Urothelium cell line (cell line): Measurements from ENCODE around the gene EDIL3.
A peak's percentile ranks its signal among the peaks of the same experiment; 100 is the strongest.

Source experiments
- DNase-seq: peaks from one replicate; pipeline ENCODE4 v3.0.0; 2011; ENCODE audit warnings: low spot score, mixed read lengths
- FAIRE-seq: peaks from 2 replicates; lab custom pipeline; 2011; peaks lifted over from hg19 to GRCh38; lab: Jason Lieb, UNC

EDIL3 gene, protein sequence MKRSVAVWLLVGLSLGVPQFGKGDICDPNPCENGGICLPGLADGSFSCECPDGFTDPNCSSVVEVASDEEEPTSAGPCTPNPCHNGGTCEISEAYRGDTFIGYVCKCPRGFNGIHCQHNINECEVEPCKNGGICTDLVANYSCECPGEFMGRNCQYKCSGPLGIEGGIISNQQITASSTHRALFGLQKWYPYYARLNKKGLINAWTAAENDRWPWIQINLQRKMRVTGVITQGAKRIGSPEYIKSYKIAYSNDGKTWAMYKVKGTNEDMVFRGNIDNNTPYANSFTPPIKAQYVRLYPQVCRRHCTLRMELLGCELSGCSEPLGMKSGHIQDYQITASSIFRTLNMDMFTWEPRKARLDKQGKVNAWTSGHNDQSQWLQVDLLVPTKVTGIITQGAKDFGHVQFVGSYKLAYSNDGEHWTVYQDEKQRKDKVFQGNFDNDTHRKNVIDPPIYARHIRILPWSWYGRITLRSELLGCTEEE

DNA sequence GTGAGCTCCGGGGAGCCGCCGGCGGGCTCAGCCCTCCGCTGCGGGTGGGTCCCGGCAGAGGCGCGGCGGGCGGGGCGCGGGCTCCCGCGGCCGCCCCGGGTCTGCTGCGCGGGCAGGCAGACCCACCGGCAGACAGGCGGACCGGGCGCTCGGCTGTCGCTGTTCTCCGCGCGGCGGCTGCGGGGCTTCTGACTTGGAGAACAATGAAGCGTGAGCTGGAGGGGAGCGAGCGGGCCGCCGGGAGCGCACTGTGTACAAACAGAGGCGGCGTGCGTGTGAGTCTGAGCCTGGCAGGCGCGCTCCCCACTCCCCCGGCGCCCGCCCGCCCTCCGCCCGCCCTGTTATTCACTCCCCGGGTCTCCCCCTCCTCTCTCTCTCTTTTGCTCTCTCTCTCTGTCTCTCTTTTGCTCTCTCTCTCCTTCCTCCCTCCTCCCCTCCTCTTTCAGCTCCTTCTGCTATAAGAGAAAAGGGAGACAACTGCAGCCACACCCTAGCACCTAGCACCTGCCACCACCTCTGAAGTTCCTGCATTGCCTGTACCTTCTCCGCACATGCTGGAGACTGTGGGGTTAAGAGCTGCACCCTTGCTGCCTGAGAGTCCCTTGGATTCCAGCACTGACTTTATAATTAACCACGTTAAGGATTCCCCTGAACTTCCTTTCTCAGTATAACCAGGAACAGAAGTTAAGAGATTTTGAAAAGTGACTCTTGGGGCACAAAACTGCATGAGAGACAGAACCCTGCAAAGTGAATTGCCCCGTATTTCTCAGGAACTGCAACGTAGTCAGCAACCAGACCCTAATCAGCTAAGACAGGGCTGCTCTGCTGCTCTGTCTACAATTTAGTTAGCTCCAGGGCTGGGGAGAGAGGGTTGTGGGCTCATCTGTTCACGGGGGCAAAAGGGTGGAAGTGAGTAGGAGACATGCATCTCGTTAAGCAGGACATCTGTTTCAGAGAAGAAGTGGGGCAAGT is at the start of gene EDIL3:
Gene EDIL3 (minus strand): TSS at position 277 of the 972 bp plus-strand sequence. CDS start 506 bp downstream, outside the sequence.
- FAIRE-seq: peak; percentile 53
- peak; percentile 43 for DNase-seq

DNA sequence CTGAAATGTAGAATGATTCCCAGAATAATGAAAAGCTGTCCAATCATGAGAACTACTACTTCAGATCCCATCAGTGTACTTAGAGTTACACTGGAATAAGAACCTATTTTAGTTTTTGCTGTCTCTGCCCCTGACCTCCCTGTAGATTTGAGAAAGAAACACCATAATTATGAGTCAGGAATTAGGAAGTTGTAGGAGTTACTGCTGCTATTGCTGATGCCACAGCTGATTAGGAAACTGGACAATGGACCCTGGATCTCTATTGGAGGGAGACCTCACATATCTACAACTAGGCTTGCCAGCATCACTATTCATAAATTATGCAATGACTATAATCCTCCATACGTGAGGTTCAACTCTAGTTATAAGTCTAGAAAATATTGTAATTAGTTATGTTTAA is 48.8 kb upstream of the EDIL3 start:
- FAIRE-seq: no peak
- no peak for DNase-seq

DNA sequence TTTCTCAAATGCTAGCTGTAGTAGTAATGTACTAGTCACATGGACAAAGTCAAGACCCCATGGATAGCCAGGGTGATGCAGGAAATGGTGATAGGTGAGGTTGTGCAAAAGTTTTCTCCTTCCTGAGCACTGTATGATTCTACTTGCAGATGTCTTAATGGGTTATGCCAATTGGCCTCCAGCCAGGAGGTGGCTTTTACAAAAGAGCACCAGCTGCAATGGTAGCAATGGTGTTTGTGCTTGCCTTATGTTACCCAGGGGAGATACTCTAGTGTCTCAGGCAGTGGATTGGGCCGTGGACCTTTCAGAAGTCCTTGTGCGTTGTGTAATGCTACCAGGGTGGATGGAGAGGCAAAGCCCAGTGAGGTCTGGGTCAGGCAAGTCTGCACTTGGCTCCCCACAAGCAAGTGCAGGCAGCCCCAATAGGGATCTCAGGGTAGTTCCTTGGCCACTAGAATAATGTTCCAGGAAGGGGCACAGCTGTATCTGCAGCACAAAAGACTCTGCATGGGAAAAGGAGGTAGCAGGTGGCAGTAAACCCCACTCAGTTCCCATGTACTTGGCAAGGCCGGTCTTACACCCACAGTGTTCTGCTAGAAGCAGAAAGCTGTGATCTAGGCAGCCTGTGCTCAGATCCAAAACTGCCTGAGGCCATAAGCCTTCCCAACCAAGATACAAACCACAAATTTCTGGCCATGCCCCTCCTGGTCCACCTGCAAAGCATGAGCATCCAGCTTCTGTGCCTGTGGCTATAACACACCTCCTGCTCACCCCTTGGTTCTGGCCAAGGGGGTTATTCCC is 46.4 kb upstream of the EDIL3 start:
- DNase-seq: no peak
- no peak for FAIRE-seq

DNA sequence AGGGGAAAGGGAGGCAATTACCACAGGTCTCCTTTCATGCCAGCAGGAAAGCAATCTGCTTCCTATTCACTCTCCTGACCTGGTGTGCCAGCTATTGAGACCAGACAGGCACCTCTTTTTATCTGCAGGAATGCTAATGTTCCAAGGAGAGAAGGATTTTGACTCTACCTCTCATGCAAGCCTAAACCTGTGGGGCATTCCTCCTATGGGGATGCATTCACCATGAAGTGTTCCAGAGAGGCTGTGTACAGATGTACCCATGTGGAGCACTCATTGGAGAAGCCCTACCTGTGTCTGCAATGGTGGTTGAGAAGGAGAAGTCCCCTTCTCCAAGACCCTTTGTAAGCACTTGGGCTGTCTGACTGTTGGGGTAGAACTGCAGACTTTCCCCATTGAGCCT is 45.4 kb upstream of the EDIL3 start:
- FAIRE-seq (no peak), DNase-seq (no peak)

DNA sequence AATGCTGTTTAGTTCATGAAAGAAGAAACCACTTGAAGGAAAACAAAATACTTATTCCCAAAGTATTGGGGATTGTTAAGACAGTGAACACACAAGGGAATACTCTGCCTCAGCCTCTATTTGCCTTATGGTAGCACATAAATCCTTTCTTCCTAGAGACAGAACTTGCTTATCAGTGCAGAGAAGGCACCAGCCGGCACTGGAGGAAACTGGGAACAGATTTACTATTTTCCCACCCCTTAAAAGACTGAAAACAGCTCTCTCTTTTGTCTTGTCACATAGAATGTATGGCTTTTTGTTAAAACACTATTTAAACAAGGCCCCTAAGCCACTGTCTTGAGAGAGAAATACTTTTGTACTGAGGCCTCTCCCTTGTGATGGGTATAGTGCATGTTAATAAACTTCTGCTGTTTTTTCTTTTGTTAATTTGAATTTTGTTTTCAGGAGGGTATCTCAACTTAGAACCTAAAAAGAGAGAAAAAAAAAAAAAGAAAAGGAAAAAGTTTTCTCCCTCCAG is 40.7 kb upstream of the EDIL3 start:
- FAIRE-seq: no peak

DNA sequence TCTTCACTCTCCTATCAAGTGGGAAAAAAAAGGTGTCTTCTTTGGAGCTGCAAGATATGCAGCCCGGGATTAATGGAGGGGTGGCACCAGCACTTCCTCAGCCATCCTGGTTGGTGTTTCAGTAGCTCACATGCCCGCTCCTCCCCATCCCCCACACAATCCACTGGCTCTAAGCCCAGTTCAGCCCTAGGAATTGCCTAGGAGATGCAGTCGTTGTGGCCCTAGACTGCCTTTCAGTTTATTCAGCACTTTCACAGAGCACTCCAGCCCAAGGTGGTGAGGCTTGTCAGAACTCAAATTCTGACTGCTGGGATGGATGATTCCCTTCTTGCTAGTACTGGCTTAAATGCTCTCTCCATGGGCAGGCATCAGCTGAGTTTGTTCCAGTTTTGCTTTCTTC is 35.1 kb upstream of the EDIL3 start:
- no peak for FAIRE-seq
- no peak for DNase-seq

More for the DNA sequence above, 40.7 kb upstream of the EDIL3 start:
- DNase-seq: no peak

- DNase-seq: no peak
- no peak for FAIRE-seq
These were observed 27.3 kb upstream of the EDIL3 start for GRCh38 chr5:84411832-84412605.

DNA sequence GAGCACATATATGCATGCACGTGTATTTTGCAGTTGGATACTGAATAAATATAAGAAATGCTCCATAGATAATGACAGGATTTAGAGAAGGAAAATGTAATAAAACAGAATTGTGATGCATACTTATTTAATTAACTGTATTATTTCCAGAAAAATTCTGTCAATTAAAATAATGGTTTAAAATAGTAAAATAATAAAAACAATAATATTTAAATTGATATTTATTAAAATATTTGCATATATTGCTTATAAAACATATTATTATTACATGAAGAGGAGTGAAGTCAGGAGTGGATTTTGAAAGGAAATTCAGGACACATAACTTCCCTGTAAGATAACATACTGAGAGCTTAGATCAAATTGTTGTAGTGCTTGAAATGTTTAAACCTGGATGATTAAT is 21.4 kb upstream of the EDIL3 start:
- FAIRE-seq (no peak), DNase-seq (no peak)

DNA sequence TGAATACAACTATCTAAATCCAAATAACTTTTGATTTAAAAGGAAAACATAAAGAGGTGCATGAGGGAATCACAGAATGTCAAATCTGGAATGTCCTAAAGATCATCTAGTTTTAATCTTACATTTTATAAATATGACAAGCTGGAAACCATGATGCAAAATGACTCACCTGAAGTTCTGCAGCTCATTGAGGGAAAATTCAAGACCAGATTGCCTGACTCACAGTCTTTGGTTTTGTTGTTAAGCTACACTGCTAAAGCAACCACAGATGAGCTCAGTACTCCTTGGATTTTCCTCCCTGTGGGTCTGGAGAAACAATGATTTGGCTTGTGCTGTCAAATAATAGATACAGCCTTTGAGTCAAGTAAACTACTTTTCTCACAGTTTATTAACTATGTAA is 19.1 kb upstream of the EDIL3 start:
- FAIRE-seq (no peak), DNase-seq (peak; percentile 58)

- FAIRE-seq (no peak), DNase-seq (no peak)
These were observed 12.7 kb upstream of the EDIL3 start for GRCh38 chr5:84397385-84397784.

- FAIRE-seq: no peak
- DNase-seq: peak; percentile 39
These were observed 9.3 kb upstream of the EDIL3 start for GRCh38 chr5:84393969-84394368.

DNA sequence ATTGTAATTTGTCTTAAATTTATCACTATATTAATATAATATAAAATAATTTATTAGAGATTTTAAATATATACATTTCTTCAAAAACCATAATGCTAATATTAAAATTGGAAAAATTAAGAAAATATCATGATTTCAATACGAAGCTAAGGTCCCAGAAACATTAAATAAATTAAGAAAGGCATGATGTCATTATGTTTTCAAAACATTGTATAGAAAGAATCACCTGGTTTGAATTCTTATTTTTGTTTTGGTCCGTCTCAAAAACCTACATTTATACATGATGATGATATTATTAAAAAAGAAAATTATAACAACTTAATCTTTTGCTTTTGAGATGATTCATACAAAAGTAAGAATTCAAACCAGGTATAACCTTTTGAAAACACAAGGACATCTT is 8.2 kb upstream of the EDIL3 start:
- FAIRE-seq: no peak
- DNase-seq: no peak

DNA sequence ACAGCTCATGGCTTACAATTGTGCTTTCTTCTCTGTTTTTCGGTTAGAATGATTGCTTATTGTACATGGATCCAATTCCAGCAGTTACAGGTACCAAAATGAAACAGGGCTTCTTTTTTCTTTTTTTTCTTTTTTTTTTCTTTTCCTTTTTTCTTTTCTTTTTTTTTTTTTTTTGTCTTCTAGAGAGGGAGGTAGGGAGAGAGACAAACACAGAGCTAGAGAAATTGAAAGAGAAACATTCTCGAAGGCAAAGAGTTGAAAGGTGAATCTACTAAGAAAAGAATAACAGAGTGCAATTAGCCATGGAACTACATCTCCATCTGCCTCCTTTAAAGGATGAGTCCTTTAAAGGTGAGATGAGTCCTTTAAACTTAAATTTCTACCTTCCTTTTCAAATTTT is 1.0 kb upstream of the EDIL3 start:
- DNase-seq (no peak), FAIRE-seq (no peak)

- FAIRE-seq: no peak
- peak; percentile 38 for DNase-seq
These were observed 670 bp downstream of the EDIL3 start for GRCh38 chr5:84383816-84384603.

- DNase-seq (no peak), FAIRE-seq (no peak)
These were observed 1.3 kb downstream of the EDIL3 start for GRCh38 chr5:84383296-84383815.

DNA sequence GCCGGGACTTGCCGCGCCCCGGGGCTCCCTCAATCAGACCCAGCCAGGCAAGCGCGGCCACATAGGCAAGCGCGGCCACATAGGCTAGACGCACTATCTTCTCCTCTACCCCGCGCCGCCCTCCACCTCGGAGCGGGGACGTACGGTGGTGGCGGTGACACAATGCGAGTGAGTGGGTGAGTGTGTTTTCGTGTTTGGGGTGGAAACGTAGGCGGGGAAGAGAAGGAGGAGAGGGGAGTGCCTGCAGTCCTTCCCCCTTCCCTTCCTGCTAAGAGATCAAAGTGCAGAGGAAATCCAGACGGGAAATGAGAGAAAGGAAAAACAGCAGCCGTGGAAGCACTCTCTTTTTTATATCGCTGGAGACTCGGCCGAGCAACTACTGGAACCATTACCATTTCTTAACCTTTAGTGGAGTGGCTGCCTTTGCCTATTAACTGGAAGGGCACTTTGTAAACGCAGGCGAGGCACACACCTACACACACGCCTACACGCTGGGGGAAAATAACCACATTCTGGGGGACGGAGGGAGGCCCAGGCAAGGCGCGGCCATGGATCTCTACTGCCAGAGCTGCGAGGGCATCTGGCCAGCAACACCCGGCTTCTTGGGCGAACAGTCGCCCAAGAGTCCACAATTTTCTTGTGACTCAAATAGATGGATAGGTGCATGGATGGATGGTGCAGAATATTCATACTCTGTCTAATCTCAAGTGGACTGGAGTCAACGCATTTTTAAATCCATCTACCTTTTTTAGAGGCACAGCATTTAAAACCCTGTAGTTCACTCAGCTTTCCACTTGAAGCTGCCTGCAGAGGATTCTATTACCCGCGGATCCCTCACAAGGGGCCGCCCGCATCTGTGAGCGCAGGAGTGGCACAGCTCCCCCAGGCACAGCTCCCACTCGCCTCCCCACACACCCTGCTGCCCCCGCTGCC is 2.1 kb downstream of the EDIL3 start:
- peak; percentile 97 for FAIRE-seq

DNA sequence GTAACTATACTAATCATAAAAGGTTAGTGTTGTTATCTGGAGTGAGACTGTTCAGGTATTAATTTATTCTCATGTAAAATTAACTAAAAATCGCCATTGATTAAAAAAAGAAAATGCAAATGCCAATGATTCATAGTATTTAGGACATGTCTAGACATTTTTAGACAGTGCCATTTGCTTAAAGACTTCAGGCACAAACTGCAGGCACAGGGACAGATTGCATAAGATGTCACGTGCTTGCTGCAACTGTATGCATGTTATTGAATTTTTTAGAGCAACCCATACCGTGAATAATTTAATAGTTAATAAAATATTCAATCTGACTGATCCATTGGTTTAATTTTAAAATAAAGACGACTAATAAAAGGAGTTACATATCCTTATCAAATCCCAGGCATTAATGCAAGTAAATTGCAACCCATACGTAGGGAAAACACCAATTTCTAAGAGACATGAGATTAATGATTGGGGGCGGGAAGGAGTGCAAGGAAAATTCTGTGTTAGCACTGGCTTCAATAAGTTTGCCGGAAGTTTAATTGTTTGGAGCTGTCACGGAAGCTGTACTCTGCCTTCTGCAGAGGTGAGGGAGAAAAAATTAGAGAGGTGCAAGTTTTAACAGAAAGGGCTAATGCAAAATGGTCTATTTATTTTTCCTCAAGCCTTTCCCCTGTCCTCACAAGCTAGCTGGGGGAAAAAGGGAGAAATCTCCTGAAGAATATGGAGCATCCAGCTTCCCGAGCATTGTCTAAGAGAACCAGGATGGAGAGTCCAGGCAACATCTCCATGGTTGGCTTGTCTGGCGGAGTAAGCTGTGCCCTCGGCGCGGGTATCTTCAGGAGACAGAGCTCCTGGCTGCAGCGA is 2.9 kb downstream of the EDIL3 start:
- no peak for FAIRE-seq
- peak; percentile 5 for DNase-seq

More for the DNA sequence above, 2.1 kb downstream of the EDIL3 start:
- DNase-seq: peak; percentile 35
